Measurements from ENCODE around the gene TENM3.

The TENM3 gene

DNA sequence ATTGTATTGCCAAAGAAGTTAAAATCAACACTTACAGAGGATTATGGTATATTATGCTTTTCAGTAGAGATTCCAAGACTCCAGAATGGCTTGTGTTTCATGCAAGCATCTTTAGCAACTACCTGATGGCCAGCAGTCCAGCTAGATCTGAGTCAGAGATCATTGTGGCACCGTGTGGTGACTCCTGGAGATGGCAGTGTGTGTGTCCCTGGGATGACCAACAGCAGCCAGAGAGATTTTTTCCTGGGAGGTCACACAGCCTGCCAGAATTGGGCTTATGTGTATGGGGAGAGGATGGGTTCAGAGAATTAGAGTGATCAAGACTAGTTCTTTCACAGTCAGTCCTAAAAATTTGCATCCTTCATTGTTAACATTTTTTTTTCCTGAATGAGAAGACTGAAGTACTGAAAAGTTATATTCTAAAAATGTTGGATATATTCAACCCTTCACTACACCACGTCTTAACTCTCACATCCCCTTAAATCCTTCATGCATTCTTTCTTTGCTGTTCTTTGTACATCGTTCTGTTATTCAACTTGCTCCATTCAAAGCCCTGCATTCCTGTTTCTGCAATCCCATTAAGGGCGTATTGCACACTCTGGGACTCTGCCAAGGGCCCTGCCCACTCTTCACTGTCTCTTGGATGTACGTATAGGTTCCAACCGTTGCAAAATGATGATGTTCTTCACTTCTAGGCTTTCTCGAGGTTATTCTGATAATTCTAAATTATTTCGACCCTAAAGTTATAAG, 12.4 kb downstream of the TENM3 start:
- no peak for DNase-seq

DNA sequence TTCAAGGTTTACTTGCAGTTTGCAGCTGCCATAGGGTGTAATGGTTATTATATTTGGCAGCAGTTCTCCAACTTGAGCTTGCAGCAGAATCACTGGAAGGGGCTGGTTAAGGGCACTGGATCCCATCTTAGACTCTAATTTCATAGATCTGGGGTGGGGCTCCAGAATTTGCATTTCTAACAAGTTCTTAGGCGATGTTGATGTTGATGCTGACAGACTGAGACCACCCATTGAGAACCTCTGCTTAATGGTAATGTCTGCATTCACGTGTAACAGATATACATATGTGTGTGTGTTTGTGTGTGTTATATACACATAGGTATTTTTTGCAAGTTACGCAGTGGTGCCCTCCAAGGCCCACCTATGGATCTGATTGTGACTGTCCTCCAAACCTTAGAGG, 13.8 kb downstream of the TENM3 start:
- no peak for DNase-seq

DNA sequence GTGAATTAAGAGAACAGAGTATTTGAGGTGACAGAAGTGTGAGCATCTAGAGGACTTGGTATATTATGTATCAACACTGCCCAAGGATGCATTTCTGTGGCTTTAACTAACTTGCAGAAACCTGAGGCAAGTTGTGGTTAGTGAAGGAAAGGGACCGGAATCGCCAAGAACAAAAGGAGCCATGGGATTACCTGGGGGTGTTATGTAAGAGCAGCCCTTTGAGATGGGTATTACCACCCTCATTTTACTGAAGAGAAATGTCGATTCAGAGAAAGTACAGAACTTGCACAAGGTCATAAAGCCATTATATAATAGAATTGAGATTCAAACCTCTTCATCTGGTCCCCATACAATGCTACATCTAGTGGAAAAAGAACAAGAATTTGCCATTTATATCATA, 14.3 kb downstream of the TENM3 start:
- no peak for DNase-seq

DNA sequence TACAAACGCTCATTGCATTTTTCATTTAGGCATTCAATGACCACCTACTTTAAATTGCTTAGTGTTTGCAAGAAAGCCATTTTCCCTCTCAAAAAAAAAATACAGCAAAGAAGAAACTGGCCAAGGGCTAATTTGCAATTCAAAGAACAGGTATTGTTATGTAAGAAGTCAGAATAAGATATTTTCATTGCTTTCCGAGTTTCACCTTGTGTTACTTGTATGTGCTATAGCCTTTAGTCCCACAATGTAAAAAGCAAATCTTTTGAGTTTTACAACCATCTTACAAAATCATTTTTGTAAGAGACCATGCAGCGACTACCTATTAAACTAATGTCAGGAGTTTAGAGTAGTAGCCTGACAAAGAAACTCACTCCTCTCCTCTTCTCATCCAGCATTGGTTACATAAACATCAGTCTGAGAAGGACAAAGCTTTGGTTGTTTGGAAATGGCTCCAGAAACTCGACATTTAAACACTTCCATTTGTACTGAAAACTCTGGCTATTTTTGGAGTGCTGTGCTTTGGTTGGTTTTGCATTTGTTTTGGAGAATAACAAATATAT, 15.3 kb downstream of the TENM3 start:
- DNase-seq, result no peak

DNA sequence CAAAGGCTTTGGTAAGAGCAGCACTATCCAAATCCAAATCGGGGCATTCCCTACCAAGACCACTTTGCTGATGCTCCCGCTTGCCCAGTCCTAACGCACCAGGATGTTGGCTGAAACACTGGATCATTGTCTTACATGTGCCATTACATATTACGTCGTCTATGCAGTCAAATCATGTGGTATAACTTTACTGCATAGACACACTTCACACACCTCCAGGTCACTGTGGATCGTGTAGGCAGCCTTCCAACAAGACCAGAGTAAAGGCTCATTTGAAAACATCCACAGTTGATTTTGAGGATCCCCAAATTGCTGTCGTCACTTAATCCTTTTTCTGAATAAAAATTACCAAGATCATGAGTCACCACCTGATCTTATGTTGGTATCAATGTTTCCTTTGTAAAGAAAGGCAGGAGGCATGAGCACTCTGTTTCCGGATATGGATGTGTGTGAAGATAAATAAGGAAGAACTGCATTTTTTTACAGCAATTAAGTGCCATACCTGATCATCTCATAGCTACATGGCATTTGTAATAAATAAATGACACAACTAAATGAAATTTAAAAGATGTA, 18.5 kb downstream of the TENM3 start:
- DNase-seq, result no peak

DNA sequence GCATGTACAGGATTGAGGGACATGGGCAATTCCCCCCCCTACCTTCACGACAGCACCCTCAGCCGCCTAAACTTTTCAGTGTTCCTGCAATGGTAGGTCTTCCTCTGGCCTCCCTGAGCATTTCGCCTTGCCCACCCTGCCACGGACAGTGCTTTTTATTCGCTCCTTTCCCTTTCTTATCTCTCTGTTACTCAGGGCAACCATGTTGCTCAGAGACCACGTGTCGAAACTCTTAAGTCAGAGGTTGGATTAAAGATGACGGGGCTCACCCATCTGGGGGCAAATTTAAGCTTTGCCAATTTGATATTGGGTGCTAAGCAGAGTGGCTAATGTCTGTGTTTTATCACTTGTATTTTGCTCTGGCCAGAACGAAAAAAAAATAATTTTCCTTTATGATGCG, 20.4 kb downstream of the TENM3 start:
- DNase-seq, result no peak

DNA sequence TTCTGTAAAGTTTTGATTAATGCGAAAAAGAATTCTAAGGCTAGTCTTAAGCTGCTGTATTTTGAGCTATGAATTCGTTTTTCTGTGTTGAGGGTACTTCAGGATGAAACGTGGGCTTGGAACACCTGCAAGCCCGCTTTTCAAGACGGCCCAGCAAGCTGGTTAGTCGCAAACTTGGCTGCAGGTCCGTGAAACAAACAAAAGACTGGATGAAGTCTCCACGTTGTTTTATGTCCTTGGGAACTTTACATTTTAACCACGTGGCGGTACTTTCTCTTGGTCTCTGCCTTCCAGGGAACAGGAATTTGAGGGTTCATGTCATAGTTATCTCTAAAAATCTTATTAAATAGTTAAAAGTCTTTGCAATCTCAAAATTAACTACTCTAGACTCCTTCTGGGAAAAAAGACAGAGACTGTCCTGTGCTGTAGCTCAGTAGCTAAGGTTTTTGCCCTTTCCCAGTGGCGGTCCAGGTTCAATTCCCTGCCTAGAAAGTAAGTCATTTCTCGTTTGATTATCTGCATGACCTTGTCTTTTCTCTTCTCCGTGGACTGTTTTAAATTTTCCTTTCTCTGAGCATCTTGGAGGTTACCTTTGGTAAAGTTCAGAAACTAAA, 21.0 kb downstream of the TENM3 start:
- no peak for DNase-seq

DNA sequence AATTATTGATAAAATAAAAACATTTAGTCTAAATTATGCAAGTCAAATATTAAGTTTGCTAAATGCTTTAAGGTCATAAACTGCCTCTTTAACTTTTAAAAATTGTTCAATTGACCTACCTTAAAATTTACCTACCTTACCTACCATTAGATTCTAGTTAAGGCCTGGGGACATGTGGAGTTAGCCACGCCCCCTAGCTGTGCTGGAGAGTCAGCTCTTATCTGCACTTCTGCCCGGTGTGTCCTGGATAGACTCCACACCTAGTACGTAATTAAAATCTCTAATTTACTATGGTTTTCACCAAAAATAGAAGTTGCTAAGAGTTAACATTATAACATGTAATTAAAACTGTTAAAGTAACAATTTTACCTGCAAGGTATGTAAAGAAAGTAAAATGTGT, 22.7 kb downstream of the TENM3 start:
- no peak for DNase-seq

DNA sequence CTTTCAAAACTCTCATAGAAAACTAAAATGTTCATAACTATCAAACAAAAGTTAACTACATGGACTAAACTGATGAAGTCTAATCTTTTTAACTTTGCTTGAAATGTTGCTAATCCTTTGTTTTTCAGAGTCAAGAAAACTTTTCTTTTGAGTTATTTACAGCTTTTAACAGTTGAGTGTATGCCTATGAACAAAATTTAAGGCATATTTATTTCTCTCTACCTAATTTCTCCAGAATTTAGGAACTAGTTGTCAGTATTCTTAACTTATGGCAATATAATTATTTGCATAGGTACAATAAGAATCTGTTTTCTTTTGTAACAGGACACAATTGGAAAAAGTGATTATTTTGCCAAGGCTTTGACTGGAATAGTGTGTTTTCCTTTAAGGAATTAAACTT, 23.8 kb downstream of the TENM3 start:
- no peak for DNase-seq

DNA sequence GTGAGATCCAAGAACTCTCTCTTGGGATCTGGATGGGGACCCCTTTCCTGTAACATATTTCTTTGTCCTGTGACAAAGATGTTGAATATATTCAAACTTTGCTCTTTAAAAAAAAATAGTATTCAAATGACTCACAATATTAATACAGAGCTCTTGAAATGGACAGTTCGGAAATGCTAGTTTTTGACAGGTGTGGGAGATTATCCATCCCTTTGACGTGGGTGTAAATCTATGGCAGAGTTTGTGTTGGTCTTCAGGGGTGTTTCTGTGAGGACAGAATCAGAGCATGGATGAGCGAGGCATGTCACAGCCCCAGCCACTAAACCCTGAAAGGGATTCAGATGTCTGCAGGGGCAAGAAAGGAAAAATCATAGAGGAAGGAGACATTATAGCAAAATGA, 25.8 kb downstream of the TENM3 start:
- DNase-seq, result no peak

DNA sequence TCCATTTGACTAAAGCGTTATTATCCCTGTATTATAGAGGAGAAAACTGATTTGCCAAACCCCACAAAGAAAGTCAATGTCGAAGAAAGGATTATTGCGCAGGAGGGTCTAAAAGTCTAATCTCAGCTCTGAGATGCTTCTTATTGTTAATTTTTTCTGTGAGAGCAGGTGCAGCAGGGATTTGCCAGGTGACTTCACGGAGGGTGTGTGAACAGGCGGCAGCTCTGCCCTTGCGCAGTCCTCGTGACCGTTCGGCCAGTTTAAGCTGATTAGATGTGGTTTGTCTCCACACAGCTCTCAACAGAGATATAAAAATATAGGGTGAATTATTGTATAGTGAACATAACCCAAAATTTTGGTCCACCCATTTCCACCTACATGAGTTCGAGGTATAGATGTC, 28.5 kb downstream of the TENM3 start:
- no peak for DNase-seq

DNA sequence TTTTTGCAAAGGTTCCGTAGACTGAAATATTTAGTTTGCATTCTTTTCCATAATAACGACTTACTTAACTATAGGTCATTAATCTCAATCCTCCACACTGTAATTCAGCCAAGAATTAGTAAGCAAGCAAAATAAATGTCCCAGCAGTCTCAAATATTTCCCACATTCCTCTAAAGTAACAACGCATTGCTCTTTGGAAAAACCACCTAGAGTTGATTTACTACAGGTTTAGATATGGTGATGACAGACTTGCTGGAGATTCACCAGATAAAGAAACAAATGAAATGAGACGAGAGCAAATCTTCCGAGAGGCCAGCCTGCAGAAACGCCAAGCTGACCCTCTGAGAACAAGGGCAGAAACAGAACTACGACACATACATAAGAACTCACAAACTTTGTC, 28.9 kb downstream of the TENM3 start:
- DNase-seq, result no peak

DNA sequence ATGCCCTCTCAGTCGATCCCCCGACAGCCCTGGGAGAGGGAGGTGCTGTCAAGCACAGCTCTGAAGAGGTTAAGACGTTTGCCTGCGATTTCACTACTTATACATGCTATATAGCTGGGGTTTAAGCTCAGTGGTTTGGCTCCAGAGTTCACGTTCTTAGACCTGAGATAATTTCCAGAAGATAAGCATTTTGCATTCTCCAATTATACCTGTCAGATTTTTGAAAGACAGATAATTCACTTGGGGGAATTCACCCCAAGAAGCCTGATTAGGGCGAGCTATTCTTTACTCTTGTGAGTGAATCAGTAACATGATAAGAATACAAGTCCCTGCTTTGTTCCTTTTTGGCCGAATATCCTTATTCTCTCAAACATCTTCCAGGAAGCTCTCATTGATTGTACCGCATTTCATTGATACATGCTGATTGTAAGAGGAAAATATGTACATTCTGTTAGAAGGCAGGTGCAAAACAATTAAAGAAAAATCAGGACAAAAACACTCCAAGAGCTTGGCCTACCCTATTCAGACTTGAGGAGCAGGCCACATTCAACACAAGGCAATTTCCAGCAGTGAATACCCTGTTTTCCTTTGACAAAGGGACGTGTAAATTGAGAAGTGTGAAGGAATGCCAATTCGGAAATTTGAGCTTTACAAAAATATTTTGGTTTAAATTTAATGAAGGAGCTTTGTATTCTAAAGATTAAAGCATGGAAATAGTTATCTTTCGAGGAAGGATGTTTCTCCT, 30.2 kb downstream of the TENM3 start:
- DNase-seq, result no peak

DNA sequence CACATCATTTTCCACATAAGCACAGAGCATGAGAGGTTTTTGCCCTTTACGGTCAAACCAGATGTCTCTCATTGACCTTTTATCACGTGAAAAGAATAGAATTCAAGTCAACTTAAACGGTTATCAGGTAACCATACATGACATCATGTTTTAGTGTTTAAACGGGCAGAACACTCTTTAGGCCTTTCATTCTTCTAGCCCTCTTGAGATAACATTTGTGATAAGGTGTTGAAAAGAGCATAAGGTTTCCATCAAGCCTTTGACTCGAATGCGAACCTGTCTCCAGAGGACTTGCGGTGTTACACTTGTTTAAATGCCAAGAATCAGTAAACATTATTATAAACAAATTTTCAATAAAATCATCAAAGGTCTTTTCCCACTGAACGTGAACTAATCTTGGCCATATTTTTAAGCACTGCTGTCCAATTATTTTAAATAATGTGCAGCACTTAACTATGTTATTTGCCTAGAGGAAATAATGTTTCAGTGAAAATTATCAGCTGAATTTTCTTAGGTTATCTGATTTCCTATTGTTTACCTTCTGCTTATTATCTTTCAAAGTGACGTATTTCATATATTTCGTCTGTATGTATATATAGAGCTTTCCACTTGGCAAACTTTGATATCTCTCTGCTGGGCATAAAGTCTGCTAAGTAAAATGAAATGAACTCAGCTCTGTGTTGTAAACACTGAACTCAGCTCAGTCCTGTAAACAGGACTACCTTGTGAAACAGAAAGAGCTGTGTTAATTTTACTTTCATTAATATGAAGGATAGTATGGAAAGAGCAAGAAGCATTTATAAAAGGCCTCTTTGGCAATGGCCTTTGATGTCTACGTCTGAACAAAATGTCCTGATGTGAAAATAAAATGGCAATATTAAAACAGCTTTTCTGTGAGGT, 33.3 kb downstream of the TENM3 start:
- DNase-seq, result no peak

DNA sequence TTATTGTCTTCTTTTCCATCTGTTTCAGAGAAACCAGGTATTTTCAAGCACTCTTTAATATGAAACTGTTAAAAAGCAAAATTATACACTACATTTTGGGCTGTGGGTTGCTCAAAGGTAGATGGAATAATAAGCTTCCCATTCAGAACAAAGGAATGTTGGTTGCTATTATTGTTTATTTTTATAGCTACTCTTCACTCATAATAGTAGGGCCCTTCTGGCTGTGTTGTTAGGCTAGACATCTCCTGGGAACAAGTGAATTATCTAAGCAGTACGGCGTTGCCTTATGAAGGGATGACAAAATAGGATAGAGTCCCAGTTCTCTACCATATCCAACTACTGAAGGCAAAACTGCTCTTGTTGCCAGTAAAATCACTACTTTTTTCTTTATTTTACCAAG, 34.2 kb downstream of the TENM3 start:
- DNase-seq, result no peak

DNA sequence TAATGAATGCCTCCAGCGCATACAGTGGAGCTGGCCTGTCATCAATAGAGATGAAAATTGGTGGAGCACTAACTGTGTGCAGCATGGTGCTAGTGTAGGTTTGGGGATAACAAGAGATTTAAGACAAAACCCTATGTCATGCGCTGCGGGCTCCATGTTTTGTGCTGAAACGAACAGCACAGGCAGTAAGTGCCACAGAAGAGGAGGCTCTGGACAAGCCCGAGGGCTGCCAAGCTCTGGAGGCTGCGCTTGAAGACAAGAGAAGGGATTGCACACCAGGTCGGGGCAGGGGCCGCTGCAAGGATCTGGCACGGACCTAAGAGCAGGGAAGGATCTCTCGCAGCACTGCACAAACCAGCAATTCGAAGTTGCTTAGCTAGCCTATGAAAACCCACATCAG, 35.5 kb downstream of the TENM3 start:
- no peak for DNase-seq

DNA sequence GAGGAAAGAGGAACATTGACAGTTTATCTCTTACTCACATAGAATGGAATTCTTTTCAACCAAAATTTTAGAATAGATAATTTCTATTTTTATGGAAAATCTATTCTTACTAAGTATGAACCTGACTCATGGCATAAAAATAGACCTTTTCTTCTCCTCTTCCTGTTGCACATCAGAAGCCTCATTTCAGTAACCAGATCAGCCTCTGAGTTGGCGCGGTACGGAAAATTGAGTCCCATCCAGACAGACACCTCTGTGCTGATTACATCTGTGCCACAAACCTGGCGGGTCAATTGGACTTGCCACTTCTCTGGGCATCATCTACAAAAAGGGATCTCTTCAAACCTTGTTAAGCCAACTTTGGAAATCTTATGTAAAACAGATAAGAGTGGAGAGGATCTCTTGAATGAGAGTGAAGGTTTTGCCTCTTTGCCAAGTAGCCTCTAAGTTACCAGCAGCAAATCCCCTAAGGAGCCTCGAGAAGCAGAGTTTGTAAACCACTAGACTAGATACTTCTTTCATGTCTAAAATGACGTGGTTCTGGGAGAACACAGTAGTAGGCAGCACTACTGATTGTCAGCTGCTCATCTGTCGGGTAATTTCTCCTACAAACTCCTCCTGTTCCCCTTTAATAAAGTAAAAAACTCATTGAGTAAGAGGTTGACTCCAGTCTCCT, 37.4 kb downstream of the TENM3 start:
- no peak for DNase-seq

DNA sequence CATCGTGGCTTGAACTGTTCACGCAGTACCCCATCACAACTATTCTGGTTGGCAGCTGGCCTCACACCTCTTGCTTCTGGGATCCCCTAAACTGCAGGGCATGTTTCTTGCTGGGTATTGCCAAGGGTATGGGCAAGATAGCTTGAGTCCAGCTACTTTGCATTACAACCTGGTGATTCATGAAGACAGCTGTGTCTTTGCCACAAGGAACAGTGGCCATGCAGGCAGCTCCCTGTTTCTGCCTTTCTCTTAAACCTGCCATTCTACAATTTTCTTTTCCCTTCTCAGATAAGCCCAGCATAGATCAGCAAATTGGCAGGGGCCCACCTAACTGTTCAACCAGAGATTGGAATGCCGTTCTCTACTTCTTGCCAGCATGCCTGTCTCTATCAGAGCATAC, 42.8 kb downstream of the TENM3 start:
- no peak for DNase-seq

DNA sequence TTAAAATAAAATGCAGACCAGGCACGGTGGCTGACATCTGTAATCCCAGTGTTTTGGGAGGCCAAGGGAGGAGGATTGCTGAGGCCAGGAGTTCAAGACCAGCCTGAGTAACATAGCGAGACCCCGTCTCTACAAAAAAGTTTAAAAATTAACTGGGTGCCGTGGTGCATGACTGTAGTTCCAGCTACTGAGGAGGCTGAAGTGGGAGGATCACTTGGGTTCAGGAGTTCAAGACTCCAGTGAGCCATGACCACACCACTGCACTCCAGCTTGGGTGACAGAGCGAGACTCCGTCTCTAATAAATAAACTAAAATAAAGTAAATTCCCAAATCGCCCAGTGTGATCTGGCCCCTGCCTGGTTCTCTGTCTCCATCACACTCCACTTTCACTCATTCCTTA, 43.7 kb downstream of the TENM3 start:
- DNase-seq, result no peak

DNA sequence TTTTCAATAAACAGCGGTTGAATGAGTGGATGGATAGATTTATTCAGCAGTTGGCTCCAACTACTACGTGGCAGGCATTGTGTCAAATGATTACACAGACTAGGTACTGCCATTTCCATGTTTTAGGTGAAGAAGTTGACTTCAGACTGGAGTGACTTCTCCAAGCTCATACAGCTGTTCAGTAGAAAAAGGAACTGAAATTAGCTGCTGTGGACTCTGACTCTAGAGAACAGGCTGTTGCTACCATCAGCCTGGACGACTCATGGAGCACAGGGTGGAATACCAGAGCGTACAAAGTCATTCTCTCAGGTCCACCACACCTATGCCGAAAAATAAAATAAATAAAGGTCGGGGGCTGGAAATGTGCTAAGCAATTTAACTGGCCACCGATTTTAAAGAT, 45.3 kb downstream of the TENM3 start:
- no peak for DNase-seq

DNA sequence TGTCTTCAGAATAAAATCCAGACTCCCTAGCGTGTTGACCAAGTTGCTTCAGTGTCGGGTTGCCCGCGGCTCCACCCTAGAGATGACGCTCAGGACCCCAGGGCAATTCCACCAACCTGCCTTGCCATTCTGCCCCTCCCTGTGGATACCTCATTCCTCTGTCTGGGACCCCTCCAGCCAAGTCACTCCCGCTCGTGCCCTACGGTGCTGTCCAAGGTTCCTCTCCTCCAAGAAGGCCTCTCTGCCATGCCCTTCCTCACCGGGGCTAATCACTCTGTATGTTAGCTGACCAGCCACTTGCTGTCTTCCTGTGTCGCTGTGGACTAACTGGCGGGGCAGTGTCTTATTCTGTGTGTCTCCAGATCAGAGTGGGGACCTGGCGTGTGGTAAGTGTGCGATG, 46.6 kb downstream of the TENM3 start:
- DNase-seq, result no peak

DNA sequence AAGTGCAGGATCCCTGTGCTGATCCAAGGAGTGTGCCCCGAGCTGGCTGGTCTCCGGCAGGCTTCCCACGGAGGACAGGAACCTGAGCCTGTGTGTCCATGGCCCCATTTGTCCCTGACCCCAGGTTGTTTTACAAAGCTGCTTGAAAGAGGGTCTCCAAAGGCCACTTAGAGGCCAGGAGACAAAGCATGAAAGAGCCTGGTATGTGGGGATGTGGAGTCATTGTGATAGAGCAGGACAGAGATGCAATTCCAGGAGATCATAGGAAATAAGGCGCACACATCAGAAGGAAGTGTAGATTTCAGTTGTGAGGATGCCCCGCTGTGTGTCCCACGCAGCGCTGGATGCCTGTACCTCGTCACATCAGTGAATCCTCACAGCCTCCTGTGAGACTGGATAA, 48.0 kb downstream of the TENM3 start:
- DNase-seq, result no peak
